Caco-2 (cell line): ENCODE data around the gene NCOA6. TPM values are rescaled to one million over a fixed set of nuclear protein-coding genes. Genes with fewer than 3 reads are reported as not detected.

ENCODE experiments used
- BruUV-seq: library from RNA; stranded (reverse); fragments of 400-500 nt; replicated peaks from 2 replicates; lab custom pipeline; 2021; lab: Mats Ljungman, UMichigan
- CTCF ChIA-PET: fragments of 300-600 bp; sonication (Branson Sonifier 250); formaldehyde crosslinking; loops from one replicate; lab custom pipeline; 2022; ENCODE audit warnings: antibody characterized with exemption; lab: Charles Lee
- POLR2A ChIA-PET: fragments of 300-600 bp; sonication (Branson Sonifier 250); formaldehyde crosslinking; loops from one replicate; lab custom pipeline; 2022; ENCODE audit warnings: antibody characterized with exemption; lab: Charles Lee
- DNase-seq, 2 experiments: peaks; one replicate each; pipeline versions ENCODE4 v3.0.0 to v3.0.0-alpha.2; 2020 to 2022
- H3K27me3 ChIP-seq: replicated peaks from 2 replicates; pipeline ENCODE4 v1.6.0; 2011; ENCODE audit warnings: low read length; ENCODE audit not compliant: control insufficient read depth, insufficient read depth
- H3K36me3 ChIP-seq: 2 replicates; pipeline ENCODE4 v1.5.1; 2011; ENCODE audit warnings: low read length; ENCODE audit not compliant: control insufficient read depth, insufficient read depth
- H3K4me1 ChIP-seq: fragments of 250-450 bp; sonication (Bioruptor Pico); 2 replicates; pipeline ENCODE4 v1.5.1; 2020; ENCODE audit warnings: mild to moderate bottlenecking
- H3K4me3 ChIP-seq: 2 replicates; pipeline ENCODE4 v1.5.1; 2011; ENCODE audit warnings: low read depth, mild to moderate bottlenecking, control low read depth, low read length
- H3K9me3 ChIP-seq: fragments of 250-450 bp; sonication (Bioruptor Pico); 2 replicates; pipeline ENCODE4 v1.5.1; 2020; ENCODE audit warnings: mild to moderate bottlenecking, moderate library complexity
- H3K27ac Mint-ChIP-seq: one replicate; pipeline ENCODE4 v1.8.0; 2022; ENCODE audit warnings: mixed read lengths; ENCODE audit not compliant: unreplicated experiment
- H3K27me3 Mint-ChIP-seq: one replicate; pipeline ENCODE4 v1.8.0; 2022; ENCODE audit warnings: mixed read lengths; ENCODE audit not compliant: insufficient read depth, unreplicated experiment
- H3K36me3 Mint-ChIP-seq: one replicate; pipeline ENCODE4 v1.8.0; 2022; ENCODE audit warnings: mild to moderate bottlenecking, mixed read lengths; ENCODE audit not compliant: insufficient read depth, unreplicated experiment
- H3K4me1 Mint-ChIP-seq: one replicate; pipeline ENCODE4 v1.8.0; 2022; ENCODE audit warnings: low read depth, mixed read lengths; ENCODE audit not compliant: unreplicated experiment
- H3K4me3 Mint-ChIP-seq: one replicate; pipeline ENCODE4 v1.8.0; 2022; ENCODE audit warnings: mild to moderate bottlenecking, moderate library complexity, mixed read lengths; ENCODE audit not compliant: unreplicated experiment
- H3K9me3 Mint-ChIP-seq: one replicate; pipeline ENCODE4 v1.8.0; 2022; ENCODE audit warnings: mixed read lengths; ENCODE audit not compliant: unreplicated experiment
- intact Hi-C: fragments of 100-400 bp; cut with micrococcal nuclease; formaldehyde crosslinking; loops from one replicate; pipeline ENCODE4 v1.10.0; 2022; ENCODE audit not compliant: unreplicated experiment
- total RNA-seq: library from RNA; stranded (reverse); gene quantifications from 2 replicates; pipeline ENCODE4 v1.2.3, GENCODE V29; 2022
- TF ChIP-seq, protein P1 (sequence below), 2 experiments: fragments of 200-600 bp in 1 of 2; IDR thresholded peaks; 1 replicate in 1 of 2; 2 replicates in 1 of 2; pipeline versions ENCODE4 v1.5.1 to v1.8.0; 2011 to 2022; ENCODE audit warnings: antibody characterized with exemption in 1 of 2, control low read depth in 1 of 2, inconsistent platforms in 1 of 2, low read depth in 1 of 2, low read length in 1 of 2, mild to moderate bottlenecking in 1 of 2, moderate library complexity in 1 of 2; ENCODE audit not compliant: insufficient read depth in 1 of 2, severe bottlenecking in 1 of 2, unreplicated experiment in 1 of 2

NCOA6 gene
- total RNA-seq, 1 experiment from 2014 or later = 65.1 TPM

DNA sequence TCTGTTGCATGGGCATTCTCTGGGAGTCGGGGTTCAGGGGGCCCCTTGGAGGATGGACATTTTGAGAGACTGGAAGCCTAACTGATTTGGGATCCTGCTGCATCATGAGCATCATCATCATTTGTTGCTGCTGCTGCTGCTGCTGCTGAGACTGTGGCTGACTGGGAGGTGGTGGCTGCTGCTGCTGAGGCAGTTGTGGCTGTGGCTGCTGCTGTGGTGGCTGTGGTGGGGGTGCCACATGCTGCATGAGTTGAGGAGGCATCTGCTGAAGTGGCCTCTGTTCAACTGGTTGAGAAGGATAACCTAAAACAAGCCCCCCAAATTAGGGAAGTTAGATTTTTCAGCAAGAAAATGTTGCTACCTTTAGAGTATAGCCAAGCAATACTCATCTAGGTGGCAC is 82.4 kb downstream of the NCOA6 start:
- TF ChIP-seq, protein P1, sequence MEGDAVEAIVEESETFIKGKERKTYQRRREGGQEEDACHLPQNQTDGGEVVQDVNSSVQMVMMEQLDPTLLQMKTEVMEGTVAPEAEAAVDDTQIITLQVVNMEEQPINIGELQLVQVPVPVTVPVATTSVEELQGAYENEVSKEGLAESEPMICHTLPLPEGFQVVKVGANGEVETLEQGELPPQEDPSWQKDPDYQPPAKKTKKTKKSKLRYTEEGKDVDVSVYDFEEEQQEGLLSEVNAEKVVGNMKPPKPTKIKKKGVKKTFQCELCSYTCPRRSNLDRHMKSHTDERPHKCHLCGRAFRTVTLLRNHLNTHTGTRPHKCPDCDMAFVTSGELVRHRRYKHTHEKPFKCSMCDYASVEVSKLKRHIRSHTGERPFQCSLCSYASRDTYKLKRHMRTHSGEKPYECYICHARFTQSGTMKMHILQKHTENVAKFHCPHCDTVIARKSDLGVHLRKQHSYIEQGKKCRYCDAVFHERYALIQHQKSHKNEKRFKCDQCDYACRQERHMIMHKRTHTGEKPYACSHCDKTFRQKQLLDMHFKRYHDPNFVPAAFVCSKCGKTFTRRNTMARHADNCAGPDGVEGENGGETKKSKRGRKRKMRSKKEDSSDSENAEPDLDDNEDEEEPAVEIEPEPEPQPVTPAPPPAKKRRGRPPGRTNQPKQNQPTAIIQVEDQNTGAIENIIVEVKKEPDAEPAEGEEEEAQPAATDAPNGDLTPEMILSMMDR (IDR thresholded peaks at IDR 0.05; ENCODE audit: insufficient read depth in 1 of 2, low read depth in 1 of 2, low read length in 1 of 2, severe bottlenecking in 1 of 2, unreplicated experiment in 1 of 2) = no peak
- Histone ChIP-seq H3K9me3 (no peaks in the 10 kb centered on the region), H3K27me3 (no peaks in the 10 kb centered on the region), H3K4me1 (no peaks in the 10 kb centered on the region), H3K4me3 (no peak overlapping the region), H3K36me3 (peaks cover 13% of the 10 kb centered on the region)
- H3K36me3 Mint-ChIP-seq = peaks cover 82% of the 10 kb centered on the region
- no peaks in the 10 kb centered on the region for H3K4me1 Mint-ChIP-seq
- no peaks in the 10 kb centered on the region for H3K9me3 Mint-ChIP-seq
- intact Hi-C loops = no loop called here
- no TSS peak for BruUV-seq
- H3K27me3 Mint-ChIP-seq = no peaks in the 10 kb centered on the region
- ChIA-PET CTCF (interaction anchor here (0.6 kb wide), 1 partner anchor 10 kb away, joined by 3 read pairs; no protein-coding TSS in a partner anchor), POLR2A (no interaction called here)
- H3K4me3 Mint-ChIP-seq = no peak overlapping the region
- no peak overlapping the region for H3K27ac Mint-ChIP-seq
- DNase-seq = no peak

DNA sequence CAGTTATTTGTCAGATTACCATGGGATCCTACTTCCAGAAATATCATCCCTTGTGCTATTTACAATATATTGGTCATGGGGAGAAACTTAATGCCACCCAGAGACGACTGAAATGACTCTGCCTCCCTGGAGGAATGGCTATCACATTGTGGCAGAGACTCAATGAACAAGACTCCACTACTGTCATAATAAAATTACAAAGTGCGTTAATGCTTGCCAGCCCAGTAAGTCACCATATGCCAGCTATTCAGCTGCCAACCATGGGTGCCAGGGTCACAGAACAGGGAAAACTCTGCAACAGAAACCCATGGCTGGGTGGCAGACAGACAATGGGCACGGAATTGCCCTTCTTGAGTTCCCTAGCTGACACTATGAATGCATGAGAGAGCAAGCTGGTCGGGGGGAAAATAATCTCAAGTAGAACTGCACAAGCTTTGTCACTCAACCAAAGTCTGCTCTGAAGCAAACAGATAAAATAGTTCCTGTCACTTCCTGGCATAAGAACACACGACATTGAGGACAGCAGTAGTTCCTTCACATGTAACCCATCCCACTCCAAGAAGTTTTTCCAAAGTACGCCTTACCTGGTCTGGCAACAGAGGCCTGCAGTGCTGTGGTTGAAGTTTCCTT is 89.2 kb downstream of the NCOA6 start:
- no peaks in the 10 kb centered on the region for H3K27me3 Mint-ChIP-seq
- H3K9me3 ChIP-seq = no peaks in the 10 kb centered on the region
- POLR2A ChIA-PET = interaction anchor here (0.6 kb wide), 1 partner anchor 33 kb away, joined by 4 read pairs; no protein-coding TSS in a partner anchor
- CTCF ChIA-PET = no interaction called here
- H3K4me1 Mint-ChIP-seq = no peaks in the 10 kb centered on the region
- no peaks in the 10 kb centered on the region for H3K4me1 ChIP-seq
- peaks cover 7% of the 10 kb centered on the region for H3K36me3 ChIP-seq
- no peak overlapping the region for H3K27ac Mint-ChIP-seq
- H3K4me3 ChIP-seq = no peak overlapping the region
- BruUV-seq = no TSS peak
- DNase-seq = no peak
- H3K9me3 Mint-ChIP-seq = no peaks in the 10 kb centered on the region
- H3K27me3 ChIP-seq = no peaks in the 10 kb centered on the region
- no peak overlapping the region for H3K4me3 Mint-ChIP-seq
- intact Hi-C loops = no loop called here
- peaks cover 61% of the 10 kb centered on the region for H3K36me3 Mint-ChIP-seq
- TF ChIP-seq, protein P1 (IDR thresholded peaks at IDR 0.05; ENCODE audit: insufficient read depth in 1 of 2, low read depth in 1 of 2, low read length in 1 of 2, severe bottlenecking in 1 of 2, unreplicated experiment in 1 of 2) = no peak

DNA sequence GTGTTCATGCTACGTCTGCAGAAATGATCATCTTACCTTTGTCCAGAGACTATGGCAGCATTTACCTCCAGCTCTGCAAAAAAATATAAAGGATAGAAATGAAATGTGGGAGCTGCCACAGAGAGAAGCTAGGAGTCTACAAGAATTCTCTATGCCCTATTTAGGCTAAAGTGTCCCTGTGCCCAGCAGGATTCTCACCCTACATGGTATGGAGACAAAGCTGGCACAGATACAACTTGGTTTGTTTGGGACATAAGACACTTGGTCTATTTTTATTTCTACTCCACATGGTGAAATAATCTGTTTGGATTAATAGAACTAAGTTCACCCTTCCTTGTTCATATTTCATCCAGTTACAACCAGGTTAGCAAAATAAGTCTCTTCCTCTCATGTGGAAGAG is 92.9 kb downstream of the NCOA6 start:
- H3K9me3 ChIP-seq = no peaks in the 10 kb centered on the region
- TF ChIP-seq, protein P1 (IDR thresholded peaks at IDR 0.05; ENCODE audit: insufficient read depth in 1 of 2, low read depth in 1 of 2, low read length in 1 of 2, severe bottlenecking in 1 of 2, unreplicated experiment in 1 of 2) = no peak
- Mint-ChIP-seq H3K27me3 (no peaks in the 10 kb centered on the region), H3K4me3 (no peak overlapping the region), H3K4me1 (no peaks in the 10 kb centered on the region), H3K36me3 (peaks cover 43% of the 10 kb centered on the region), H3K9me3 (no peaks in the 10 kb centered on the region), H3K27ac (no peak overlapping the region)
- CTCF ChIA-PET = interaction anchor here (1.6 kb wide), 1 partner anchor 37 kb away, joined by 10 read pairs; no protein-coding TSS in a partner anchor
- no peaks in the 10 kb centered on the region for H3K27me3 ChIP-seq
- H3K4me3 ChIP-seq = no peak overlapping the region
- POLR2A ChIA-PET = no interaction called here
- no peak for DNase-seq
- intact Hi-C loops = no loop called here
- no peaks in the 10 kb centered on the region for H3K4me1 ChIP-seq
- H3K36me3 ChIP-seq = peaks cover 2% of the 10 kb centered on the region
- BruUV-seq = no TSS peak
